ENCODE results near the gene PPP2R2D. TPM values are rescaled to one million over a fixed set of nuclear protein-coding genes. Genes with fewer than 3 reads are reported as not detected.
A peak's percentile ranks its signal among the peaks of the same experiment; 100 is the strongest.
"Not testable (repeated sequence)": the region's sequence is repeated elsewhere in the genome, so short reads cannot be mapped to it uniquely, and the experiment has no call there.

PPP2R2D gene
- total RNA-seq, 5 donors from 2014 or later (not counting 1 experiment from before 2014, with no cell fraction given) = 37.3 to 45.0 (median 43.0) TPM

GRCh38 chr10:131949041-131949862 is 48.4 kb downstream of the PPP2R2D start:
- no peak overlapping the region for H3K27ac Mint-ChIP-seq
- no peaks in the 10 kb centered on the region for H3K4me1 ChIP-seq (ENCODE audit: control insufficient read depth in 1 of 2, extremely low read depth in 1 of 2, insufficient read depth in 2 of 2, low read length in 2 of 2)
- H3K27ac ChIP-seq (ENCODE audit: low read length) = no peak overlapping the region
- CTCF ChIA-PET = no interaction called here
- no peak overlapping the region for H3K4me3 Mint-ChIP-seq
- POLR2A ChIA-PET = no interaction called here
- no peaks in the 10 kb centered on the region for H3K27me3 ChIP-seq (replicated peaks in 1 of 2; ENCODE audit: control insufficient read depth in 2 of 2, extremely low read depth in 1 of 2, insufficient read depth in 2 of 2, low read length in 1 of 2)
- DNase-seq (no peak), ATAC-seq (replicated peaks in 1 of 4) (no peak)
- peaks cover 17 to 80% of the 10 kb centered on the region in 2 donors for H3K36me3 ChIP-seq (ENCODE audit: control insufficient read depth in 2 of 2, extremely low read depth in 1 of 2, insufficient read depth in 1 of 2, low read length in 1 of 2)
- no peaks in the 10 kb centered on the region for H3K9me3 Mint-ChIP-seq
- H3K27me3 Mint-ChIP-seq = no peaks in the 10 kb centered on the region
- H3K36me3 Mint-ChIP-seq = peaks cover 48% of the 10 kb centered on the region
- no peaks in the 10 kb centered on the region for H3K4me1 Mint-ChIP-seq
- H3K4me3 ChIP-seq (ENCODE audit: control insufficient read depth in 1 of 2, extremely low read depth in 1 of 2, low read length in 1 of 2) = no peak overlapping the region
- no peaks in the 10 kb centered on the region for H3K9me3 ChIP-seq
- 94% methylated on average over 17 of the region's 23 CpGs for WGBS (ENCODE audit: insufficient coverage)

GRCh38 chr10:131949908-131950307 is 49.1 kb downstream of the PPP2R2D start:
- Mint-ChIP-seq H3K36me3 (peaks cover 55% of the 10 kb centered on the region), H3K27ac (peak overlapping the region in 1 of 2 donors; percentile 6)
- H3K4me1 ChIP-seq (ENCODE audit: control insufficient read depth in 1 of 2, extremely low read depth in 1 of 2, insufficient read depth in 2 of 2, low read length in 2 of 2); H3K4me3 Mint-ChIP-seq; CTCF ChIA-PET; H3K9me3 Mint-ChIP-seq; H3K4me1 Mint-ChIP-seq; H3K27me3 Mint-ChIP-seq; H3K27ac ChIP-seq (ENCODE audit: low read length); H3K9me3 ChIP-seq; POLR2A ChIA-PET; H3K27me3 ChIP-seq (replicated peaks in 1 of 2; ENCODE audit: control insufficient read depth in 2 of 2, extremely low read depth in 1 of 2, insufficient read depth in 2 of 2, low read length in 1 of 2); ATAC-seq (replicated peaks in 1 of 4); H3K4me3 ChIP-seq (ENCODE audit: control insufficient read depth in 1 of 2, extremely low read depth in 1 of 2, low read length in 1 of 2); DNase-seq: not testable (repeated sequence)
- 83% methylated on average over 3 of the region's 7 CpGs for WGBS (ENCODE audit: insufficient coverage)
- peaks cover 15 to 81% of the 10 kb centered on the region in 2 donors for H3K36me3 ChIP-seq (ENCODE audit: control insufficient read depth in 2 of 2, extremely low read depth in 1 of 2, insufficient read depth in 1 of 2, low read length in 1 of 2)

- Mint-ChIP-seq H3K4me1 (no peaks in the 10 kb centered on the region), H3K27ac (no peak overlapping the region), H3K36me3 (peaks cover 51% of the 10 kb centered on the region), H3K4me3 (no peak overlapping the region), H3K9me3 (no peaks in the 10 kb centered on the region), H3K27me3 (no peaks in the 10 kb centered on the region)
- Histone ChIP-seq H3K36me3 (ENCODE audit: control insufficient read depth in 2 of 2, extremely low read depth in 1 of 2, insufficient read depth in 1 of 2, low read length in 1 of 2) (peaks cover 15 to 64% of the 10 kb centered on the region in 2 donors), H3K4me3 (ENCODE audit: control insufficient read depth in 1 of 2, extremely low read depth in 1 of 2, low read length in 1 of 2) (no peak overlapping the region), H3K4me1 (ENCODE audit: control insufficient read depth in 1 of 2, extremely low read depth in 1 of 2, insufficient read depth in 2 of 2, low read length in 2 of 2) (no peaks in the 10 kb centered on the region), H3K27me3 (replicated peaks in 1 of 2; ENCODE audit: control insufficient read depth in 2 of 2, extremely low read depth in 1 of 2, insufficient read depth in 2 of 2, low read length in 1 of 2) (no peaks in the 10 kb centered on the region), H3K9me3 (no peaks in the 10 kb centered on the region), H3K27ac (ENCODE audit: low read length) (no peak overlapping the region)
- ATAC-seq (replicated peaks in 1 of 4) (no peak), DNase-seq (no peak)
- ChIA-PET CTCF (interaction anchor here in 1 of 2 donors (0.6 kb wide), 1 partner anchor 15 kb away, joined by 9 read pairs; no protein-coding TSS in a partner anchor), POLR2A (interaction anchor here in 1 of 2 donors (0.6 kb wide), 1 partner anchor 9 kb away, joined by 3 read pairs; no protein-coding TSS in a partner anchor)
- 97% methylated on average over 18 of the region's 21 CpGs for WGBS (ENCODE audit: insufficient coverage)
These were observed 53.7 kb downstream of the PPP2R2D start for GRCh38 chr10:131954356-131954965.

- Mint-ChIP-seq H3K9me3 (no peaks in the 10 kb centered on the region), H3K27ac (no peak overlapping the region), H3K4me1 (no peaks in the 10 kb centered on the region), H3K27me3 (no peaks in the 10 kb centered on the region), H3K4me3 (no peak overlapping the region), H3K36me3 (peaks cover 46% of the 10 kb centered on the region)
- no peak for DNase-seq
- no peak overlapping the region for H3K4me3 ChIP-seq (ENCODE audit: control insufficient read depth in 1 of 2, extremely low read depth in 1 of 2, low read length in 1 of 2)
- H3K27me3 ChIP-seq (replicated peaks in 1 of 2; ENCODE audit: control insufficient read depth in 2 of 2, extremely low read depth in 1 of 2, insufficient read depth in 2 of 2, low read length in 1 of 2) = no peaks in the 10 kb centered on the region
- CTCF ChIA-PET = no interaction called here
- H3K4me1 ChIP-seq (ENCODE audit: control insufficient read depth in 1 of 2, extremely low read depth in 1 of 2, insufficient read depth in 2 of 2, low read length in 2 of 2) = no peaks in the 10 kb centered on the region
- no peak overlapping the region for H3K27ac ChIP-seq (ENCODE audit: low read length)
- ATAC-seq (replicated peaks in 1 of 4) = no peak
- POLR2A ChIA-PET = no interaction called here
- H3K36me3 ChIP-seq (ENCODE audit: control insufficient read depth in 2 of 2, extremely low read depth in 1 of 2, insufficient read depth in 1 of 2, low read length in 1 of 2) = peaks cover 23 to 55% of the 10 kb centered on the region in 2 donors
- 97% methylated on average over 36 of the region's 38 CpGs for WGBS (ENCODE audit: insufficient coverage)
- no peaks in the 10 kb centered on the region for H3K9me3 ChIP-seq
These were observed 55.0 kb downstream of the PPP2R2D start for GRCh38 chr10:131955591-131956340.

- ChIA-PET POLR2A (no interaction called here), CTCF (no interaction called here)
- no peaks in the 10 kb centered on the region for H3K9me3 Mint-ChIP-seq
- peaks cover 28% of the 10 kb centered on the region for H3K36me3 Mint-ChIP-seq
- 93% methylated on average over 18 of the region's 19 CpGs for WGBS (ENCODE audit: insufficient coverage)
- H3K4me3 Mint-ChIP-seq = no peak overlapping the region
- peaks cover 3 to 7% of the 10 kb centered on the region in 2 experiments for H3K4me1 ChIP-seq (ENCODE audit: control insufficient read depth in 1 of 2, extremely low read depth in 1 of 2, insufficient read depth in 2 of 2, low read length in 2 of 2)
- H3K27ac Mint-ChIP-seq = no peak overlapping the region
- no peak for DNase-seq
- no peaks in the 10 kb centered on the region for H3K27me3 ChIP-seq (replicated peaks in 1 of 2; ENCODE audit: control insufficient read depth in 2 of 2, extremely low read depth in 1 of 2, insufficient read depth in 2 of 2, low read length in 1 of 2)
- no peak overlapping the region for H3K4me3 ChIP-seq (ENCODE audit: control insufficient read depth in 1 of 2, extremely low read depth in 1 of 2, low read length in 1 of 2)
- peaks cover 20 to 29% of the 10 kb centered on the region in 2 donors for H3K36me3 ChIP-seq (ENCODE audit: control insufficient read depth in 2 of 2, extremely low read depth in 1 of 2, insufficient read depth in 1 of 2, low read length in 1 of 2)
- no peak overlapping the region for H3K27ac ChIP-seq (ENCODE audit: low read length)
- H3K27me3 Mint-ChIP-seq = no peaks in the 10 kb centered on the region
- no peaks in the 10 kb centered on the region for H3K9me3 ChIP-seq
- no peak for ATAC-seq (replicated peaks in 1 of 4)
- H3K4me1 Mint-ChIP-seq = peaks cover 4 to 17% (median 13%) of the 10 kb centered on the region in 3 donors
These were observed 59.0 kb downstream of the PPP2R2D start for GRCh38 chr10:131959841-131960240.

- ChIA-PET POLR2A (no interaction called here), CTCF (no interaction called here)
- Mint-ChIP-seq H3K9me3 (no peaks in the 10 kb centered on the region), H3K36me3 (peaks cover 20% of the 10 kb centered on the region), H3K27ac (no peak overlapping the region), H3K4me3 (no peak overlapping the region), H3K27me3 (no peaks in the 10 kb centered on the region), H3K4me1 (peaks cover 8 to 24% (median 20%) of the 10 kb centered on the region in 3 donors)
- no peak overlapping the region for H3K4me3 ChIP-seq (ENCODE audit: control insufficient read depth in 1 of 2, extremely low read depth in 1 of 2, low read length in 1 of 2)
- no peak for ATAC-seq (replicated peaks in 1 of 4)
- H3K4me1 ChIP-seq (ENCODE audit: control insufficient read depth in 1 of 2, extremely low read depth in 1 of 2, insufficient read depth in 2 of 2, low read length in 2 of 2) = peaks cover 6 to 15% of the 10 kb centered on the region in 2 experiments
- no peaks in the 10 kb centered on the region for H3K27me3 ChIP-seq (replicated peaks in 1 of 2; ENCODE audit: control insufficient read depth in 2 of 2, extremely low read depth in 1 of 2, insufficient read depth in 2 of 2, low read length in 1 of 2)
- no peak for DNase-seq
- H3K9me3 ChIP-seq = no peaks in the 10 kb centered on the region
- peaks cover 18 to 22% of the 10 kb centered on the region in 2 donors for H3K36me3 ChIP-seq (ENCODE audit: control insufficient read depth in 2 of 2, extremely low read depth in 1 of 2, insufficient read depth in 1 of 2, low read length in 1 of 2)
- no peak overlapping the region for H3K27ac ChIP-seq (ENCODE audit: low read length)
- WGBS (ENCODE audit: insufficient coverage) = 95% methylated on average over 16 of the region's 18 CpGs
These were observed 59.8 kb downstream of the PPP2R2D start for GRCh38 chr10:131960631-131961046.

Data from T-cell (primary cell).